NT2/D1 (cell line): ENCODE measurements around the gene ELMO1.
A peak's percentile ranks its signal among the peaks of the same experiment; 100 is the strongest.

Experiments used
- DNase-seq: peaks from one replicate; pipeline ENCODE4 v3.0.0-alpha.2; 2011; ENCODE audit warnings: low read depth, low spot score
- H3K27me3 ChIP-seq: 2 replicates; pipeline ENCODE4 v1.6.0; 2011; ENCODE audit warnings: mild to moderate bottlenecking; ENCODE audit not compliant: insufficient read length, insufficient read depth
- H3K36me3 ChIP-seq: 2 replicates; pipeline ENCODE4 v1.6.1; 2011; ENCODE audit warnings: mild to moderate bottlenecking, low read length, mixed read lengths; ENCODE audit not compliant: insufficient read depth, insufficient read length
- H3K4me1 ChIP-seq: 2 replicates; pipeline ENCODE4 v1.5.1; 2011; ENCODE audit not compliant: insufficient read depth, insufficient read length
- H3K4me3 ChIP-seq: 2 replicates; pipeline ENCODE4 v1.5.1; 2011; ENCODE audit warnings: low read depth; ENCODE audit not compliant: insufficient read length
- H3K9ac ChIP-seq: 2 replicates; pipeline ENCODE4 v1.6.0; 2011; ENCODE audit warnings: low read depth; ENCODE audit not compliant: insufficient read length
- H3K9me3 ChIP-seq: 2 replicates; pipeline ENCODE4 v1.5.1; 2011; ENCODE audit warnings: mild to moderate bottlenecking, low read length; ENCODE audit not compliant: insufficient read depth
- SUZ12 ChIP-seq: IDR thresholded peaks from 2 replicates; pipeline ENCODE4 v1.6.1; 2011; ENCODE audit not compliant: insufficient read length, insufficient read depth; ENCODE audit errors: extremely low read depth
- YY1 ChIP-seq: IDR thresholded peaks from 2 replicates; pipeline ENCODE4 v1.6.1; 2011; ENCODE audit not compliant: insufficient read length, insufficient read depth
- ZNF274 ChIP-seq: IDR thresholded peaks from 2 replicates; pipeline ENCODE4 v1.6.1; 2011; ENCODE audit warnings: mild to moderate bottlenecking, low read depth, low read length

The ELMO1 gene

GRCh38 chr7:36962367-36962766, 486.3 kb downstream of the ELMO1 start:
- Histone ChIP-seq H3K4me1 (no peaks in the 10 kb centered on the region), H3K9ac (no peak overlapping the region), H3K36me3 (no peaks in the 10 kb centered on the region), H3K9me3 (peaks cover 56% of the 10 kb centered on the region), H3K27me3 (no peaks in the 10 kb centered on the region), H3K4me3 (no peak overlapping the region)
- no peak for TF ChIP-seq YY1
- no peak for DNase-seq

- no peaks in the 10 kb centered on the region for H3K27me3 ChIP-seq
- H3K4me1 ChIP-seq, result no peaks in the 10 kb centered on the region
- no peaks in the 10 kb centered on the region for H3K36me3 ChIP-seq
- no peak overlapping the region for H3K4me3 ChIP-seq
- peaks cover 60% of the 10 kb centered on the region for H3K9me3 ChIP-seq
- H3K9ac ChIP-seq, result no peak overlapping the region
- no peak for TF ChIP-seq SUZ12
- no peak for TF ChIP-seq YY1
- TF ChIP-seq ZNF274, result no peak
- DNase-seq, result no peak
Observed at GRCh38 chr7:36961693-36962092, 487.0 kb downstream of the ELMO1 start.

GRCh38 chr7:36961097-36961496, 487.6 kb downstream of the ELMO1 start:
- TF ChIP-seq YY1 (no peak), ZNF274 (no peak), SUZ12 (no peak)
- no peaks in the 10 kb centered on the region for H3K27me3 ChIP-seq
- no peaks in the 10 kb centered on the region for H3K4me1 ChIP-seq
- peaks cover 61% of the 10 kb centered on the region for H3K9me3 ChIP-seq
- H3K9ac ChIP-seq, result no peak overlapping the region
- H3K36me3 ChIP-seq, result no peaks in the 10 kb centered on the region
- H3K4me3 ChIP-seq, result no peak overlapping the region
- DNase-seq, result no peak

GRCh38 chr7:36960105-36960504, 488.6 kb downstream of the ELMO1 start:
- Histone ChIP-seq H3K4me1 (no peaks in the 10 kb centered on the region), H3K36me3 (no peaks in the 10 kb centered on the region), H3K9ac (no peak overlapping the region), H3K4me3 (no peak overlapping the region), H3K9me3 (peaks cover 60% of the 10 kb centered on the region), H3K27me3 (no peaks in the 10 kb centered on the region)
- TF ChIP-seq SUZ12 (no peak), ZNF274 (no peak), YY1 (no peak)
- DNase-seq, result no peak

GRCh38 chr7:36958111-36958733, 490.4 kb downstream of the ELMO1 start:
- H3K4me1 ChIP-seq, result no peaks in the 10 kb centered on the region
- peaks cover 42% of the 10 kb centered on the region for H3K9me3 ChIP-seq
- H3K27me3 ChIP-seq, result no peaks in the 10 kb centered on the region
- TF ChIP-seq YY1 (no peak), SUZ12 (no peak)
- H3K36me3 ChIP-seq, result no peaks in the 10 kb centered on the region
- no peak overlapping the region for H3K4me3 ChIP-seq
- no peak for DNase-seq
- H3K9ac ChIP-seq, result no peak overlapping the region

- no peak overlapping the region for H3K4me3 ChIP-seq
- no peaks in the 10 kb centered on the region for H3K4me1 ChIP-seq
- no peak overlapping the region for H3K9ac ChIP-seq
- H3K27me3 ChIP-seq, result no peaks in the 10 kb centered on the region
- peaks cover 37% of the 10 kb centered on the region; the same call in 1 of the 2 replicates for H3K9me3 ChIP-seq
- no peaks in the 10 kb centered on the region for H3K36me3 ChIP-seq
- TF ChIP-seq ZNF274 (no peak), YY1 (no peak), SUZ12 (no peak)
- peak; percentile 73 for DNase-seq
Observed at GRCh38 chr7:36957620-36958019, 491.0 kb downstream of the ELMO1 start.

GRCh38 chr7:36956814-36957213, 491.9 kb downstream of the ELMO1 start:
- Histone ChIP-seq H3K9me3 (peaks cover 36% of the 10 kb centered on the region; the same call in 1 of the 2 replicates), H3K36me3 (no peaks in the 10 kb centered on the region), H3K9ac (no peak overlapping the region), H3K27me3 (no peaks in the 10 kb centered on the region), H3K4me3 (no peak overlapping the region), H3K4me1 (no peaks in the 10 kb centered on the region)
- TF ChIP-seq SUZ12, result no peak
- TF ChIP-seq ZNF274, result no peak
- TF ChIP-seq YY1, result no peak
- DNase-seq, result no peak
